ENCODE measurements around the gene PBRM1.
"Not testable (repeated sequence)": the region's sequence is repeated elsewhere in the genome, so short reads cannot be mapped to it uniquely, and the experiment has no call there.

Gene PBRM1

DNA sequence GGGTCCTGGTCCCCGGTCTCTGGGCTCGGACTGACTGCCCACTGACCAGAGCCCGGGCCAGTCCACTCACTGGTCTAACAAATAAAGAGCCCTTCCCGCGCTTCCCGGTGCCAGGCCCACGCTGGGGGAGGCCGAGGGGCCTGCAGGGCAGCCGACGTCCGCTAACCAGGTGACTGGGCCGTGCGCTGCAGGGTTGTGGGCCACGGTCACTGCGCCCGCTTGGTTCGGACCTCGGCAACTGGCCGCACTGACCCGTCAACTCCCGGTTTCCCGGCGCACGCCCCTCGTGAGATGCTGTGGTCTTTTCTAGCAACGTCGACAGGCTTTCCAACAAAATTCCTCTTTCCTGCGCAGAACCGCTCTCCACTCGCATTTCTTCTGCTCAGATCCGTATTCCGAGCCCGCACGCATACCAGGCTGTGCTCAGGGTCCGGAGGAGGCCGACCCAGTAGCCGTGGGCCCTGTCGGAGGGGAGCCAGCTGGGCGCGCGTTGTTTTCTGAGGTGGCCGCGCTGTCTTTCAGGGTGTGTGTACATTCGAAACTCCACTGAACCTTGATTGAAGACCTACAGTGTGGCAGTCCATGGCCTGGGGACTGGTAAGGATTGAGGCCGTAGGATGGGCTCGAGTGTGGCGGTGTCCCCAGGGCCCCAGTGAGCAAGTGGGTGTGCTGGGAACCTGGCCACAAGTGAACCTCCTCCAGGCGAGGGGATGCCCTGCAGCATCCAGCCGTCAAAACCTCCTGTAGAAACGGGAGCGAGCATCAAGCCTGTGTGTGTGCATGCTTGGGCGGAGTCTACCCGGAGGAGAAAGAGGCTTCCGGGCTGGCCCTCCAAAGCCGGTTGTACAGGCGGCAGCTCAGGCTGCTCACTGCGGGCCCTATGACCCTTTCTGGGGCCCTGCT, 151.2 kb downstream of the PBRM1 start:
- DNase-seq: no peak

DNA sequence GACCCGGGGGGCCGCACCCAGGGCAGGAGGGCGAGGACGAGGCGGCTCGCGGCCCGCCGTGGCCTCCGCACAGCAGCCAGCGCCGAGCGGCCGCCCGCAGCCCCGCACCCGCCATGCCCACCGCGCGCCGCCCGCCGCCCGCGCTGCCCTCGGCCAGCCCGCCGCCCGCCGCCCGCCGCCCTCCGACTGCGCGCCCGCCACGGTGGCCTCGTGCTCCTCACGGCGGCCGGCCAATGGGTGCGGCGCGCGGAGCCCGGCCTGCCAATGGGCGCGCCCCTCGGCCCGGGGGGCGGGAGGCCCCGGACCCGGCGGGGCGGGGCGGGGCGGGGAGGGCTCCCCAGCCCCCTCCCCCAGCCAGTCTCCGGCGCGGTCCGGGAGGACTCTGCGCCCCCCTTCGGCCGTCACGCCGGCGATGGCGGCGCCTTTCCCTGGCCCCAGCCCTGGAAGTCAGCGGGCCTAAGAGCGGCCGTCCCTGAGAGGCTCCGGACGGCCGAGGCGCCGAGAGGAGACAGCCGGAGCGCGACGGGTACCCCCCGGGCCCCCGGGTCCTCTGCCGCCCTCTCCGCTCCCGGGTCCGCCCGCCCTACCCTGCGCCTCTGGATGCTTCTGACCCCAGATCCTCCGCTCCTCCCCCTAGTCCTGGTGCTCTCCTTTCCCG, 152.0 kb downstream of the PBRM1 start, which contains the start of gene NT5DC2:
Gene NT5DC2 (minus strand): TSS at position 235 of the 658 bp plus-strand sequence. CDS start 120 bp downstream, at position 115.
- DNase-seq: peak; percentile 45

- no peak for DNase-seq
Measured at GRCh38 chr3:52532838-52533622, 152.7 kb downstream of the PBRM1 start.

GRCh38 chr3:52532517-52532837, 153.2 kb downstream of the PBRM1 start:
- no peak for DNase-seq

- no peak for DNase-seq
Measured at GRCh38 chr3:52531860-52532516, 153.7 kb downstream of the PBRM1 start.

GRCh38 chr3:52530918-52531826, 154.5 kb downstream of the PBRM1 start:
- no peak for DNase-seq

DNA sequence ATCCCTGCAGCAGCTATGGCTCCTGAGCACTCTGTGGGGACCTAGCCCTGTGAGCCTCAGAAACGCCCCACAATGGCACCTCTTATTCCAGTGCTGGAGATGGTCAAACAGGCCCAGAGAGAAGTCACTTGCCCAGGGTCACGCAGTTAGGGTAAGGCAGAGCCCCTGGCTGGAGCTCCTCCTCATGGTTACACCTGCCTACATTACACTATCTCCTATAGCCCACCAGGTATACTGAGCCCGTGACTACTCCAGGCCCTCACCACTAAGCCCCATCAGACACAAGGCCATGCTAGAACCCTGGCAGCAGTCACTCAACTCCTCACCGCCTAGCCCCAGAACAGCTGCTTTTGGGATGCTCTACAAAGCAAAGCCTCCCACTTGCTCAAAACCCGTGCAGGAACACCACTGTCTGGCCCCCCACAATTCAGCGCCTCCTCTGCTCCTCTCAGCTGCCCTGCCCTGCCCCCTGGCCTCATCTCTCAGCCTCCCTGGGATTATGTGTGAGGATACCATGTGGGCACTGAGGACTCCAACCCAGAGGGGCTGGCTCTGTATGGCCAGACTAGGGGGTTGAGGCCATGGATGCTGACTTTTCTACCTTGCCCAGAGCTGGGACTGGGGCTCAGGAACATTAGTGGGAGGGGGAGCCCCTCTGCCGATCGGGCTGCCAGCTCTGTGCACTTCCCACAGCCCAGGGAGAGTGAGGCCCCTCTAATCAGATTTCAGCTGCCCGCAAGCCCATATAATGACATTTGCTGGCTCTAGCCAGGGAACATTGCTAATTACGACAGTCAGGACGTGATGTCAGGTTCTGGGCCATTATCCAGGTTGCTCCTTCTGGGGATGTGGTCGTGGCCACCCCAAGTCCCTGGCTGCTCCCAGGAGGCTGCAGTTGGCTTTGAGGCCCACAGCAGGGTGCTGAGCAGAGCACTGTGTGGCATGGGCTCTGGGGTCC, 156.1 kb downstream of the PBRM1 start:
- DNase-seq: no peak

- no peak for DNase-seq
Measured at GRCh38 chr3:52528586-52529375, 156.9 kb downstream of the PBRM1 start.

DNA sequence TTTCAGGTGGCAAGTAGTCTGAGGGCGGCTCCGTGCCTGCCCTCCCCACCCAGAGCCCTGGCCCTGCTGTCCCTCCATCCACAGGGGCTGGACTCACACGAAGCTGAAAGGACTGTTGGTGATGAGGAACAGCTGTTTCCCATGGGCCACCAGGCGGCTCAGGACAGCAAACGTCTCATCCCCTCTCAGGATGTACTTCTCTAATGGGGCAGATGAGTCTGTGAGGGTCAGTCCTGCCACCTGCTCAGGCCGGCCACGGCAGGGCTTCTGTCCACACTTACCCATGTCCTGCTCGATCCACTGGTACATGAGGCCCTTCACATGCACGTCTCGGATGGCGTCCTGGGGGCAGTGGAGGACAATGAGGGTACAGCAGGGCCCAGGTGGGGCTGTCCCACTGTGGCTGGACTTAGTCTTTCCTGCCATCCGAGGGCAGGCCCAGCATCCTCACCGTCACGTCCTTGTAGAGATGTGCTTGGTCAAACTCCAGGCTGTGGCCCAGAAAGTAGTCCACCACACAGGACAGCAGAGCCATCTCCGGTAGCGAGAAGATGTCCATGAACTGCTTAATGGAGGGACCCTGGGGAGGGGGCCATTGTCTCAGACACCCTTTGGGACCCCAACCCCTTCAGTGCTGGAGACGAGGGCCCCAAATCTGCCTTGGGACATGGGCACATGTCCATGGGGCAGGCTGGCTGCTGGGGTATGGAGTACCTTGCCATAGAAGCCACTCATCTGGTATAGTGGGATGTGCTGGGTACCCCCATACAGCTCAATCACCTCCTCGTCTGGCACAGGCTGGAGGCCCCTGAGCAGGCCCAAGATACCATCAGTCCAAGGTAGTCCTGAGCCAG, 157.8 kb downstream of the PBRM1 start:
- no peak for DNase-seq

DNA sequence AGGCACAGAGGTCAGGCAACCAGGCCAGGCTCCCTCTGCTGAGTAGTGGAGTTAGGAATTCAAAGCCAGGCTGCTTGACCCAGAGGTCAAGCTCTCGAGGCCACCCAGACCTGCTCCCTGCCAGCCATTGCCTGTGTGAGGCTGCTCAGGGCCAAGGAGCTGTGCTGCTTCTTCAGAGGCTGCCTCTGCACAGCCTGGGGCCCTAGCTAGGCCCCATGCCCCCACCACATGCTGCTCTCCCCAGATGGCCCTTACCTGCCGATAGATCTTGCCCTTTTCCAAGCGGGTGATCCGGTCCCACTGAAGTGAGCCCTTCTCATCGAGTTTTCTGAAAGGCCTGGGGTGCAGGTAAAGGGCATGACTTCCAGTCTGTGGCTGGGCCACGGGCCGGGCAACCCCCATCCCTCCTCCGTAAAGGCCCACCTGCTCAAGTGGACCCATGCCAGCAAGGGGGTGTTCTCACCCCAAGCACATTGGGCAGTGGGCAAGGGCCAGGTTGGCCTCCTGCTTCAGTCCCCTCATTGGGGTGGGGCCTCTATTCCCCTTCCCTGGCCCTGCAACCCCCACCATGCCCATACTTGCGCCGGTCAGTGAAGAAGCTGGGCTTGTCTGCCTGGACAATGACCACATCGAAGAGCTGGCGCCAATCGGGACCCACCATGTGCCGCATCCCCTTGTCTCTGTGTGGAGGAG, 158.5 kb downstream of the PBRM1 start:
- DNase-seq: no peak

- DNase-seq: not testable (repeated sequence)
Measured at GRCh38 chr3:52526671-52527038, 159.1 kb downstream of the PBRM1 start.

DNA sequence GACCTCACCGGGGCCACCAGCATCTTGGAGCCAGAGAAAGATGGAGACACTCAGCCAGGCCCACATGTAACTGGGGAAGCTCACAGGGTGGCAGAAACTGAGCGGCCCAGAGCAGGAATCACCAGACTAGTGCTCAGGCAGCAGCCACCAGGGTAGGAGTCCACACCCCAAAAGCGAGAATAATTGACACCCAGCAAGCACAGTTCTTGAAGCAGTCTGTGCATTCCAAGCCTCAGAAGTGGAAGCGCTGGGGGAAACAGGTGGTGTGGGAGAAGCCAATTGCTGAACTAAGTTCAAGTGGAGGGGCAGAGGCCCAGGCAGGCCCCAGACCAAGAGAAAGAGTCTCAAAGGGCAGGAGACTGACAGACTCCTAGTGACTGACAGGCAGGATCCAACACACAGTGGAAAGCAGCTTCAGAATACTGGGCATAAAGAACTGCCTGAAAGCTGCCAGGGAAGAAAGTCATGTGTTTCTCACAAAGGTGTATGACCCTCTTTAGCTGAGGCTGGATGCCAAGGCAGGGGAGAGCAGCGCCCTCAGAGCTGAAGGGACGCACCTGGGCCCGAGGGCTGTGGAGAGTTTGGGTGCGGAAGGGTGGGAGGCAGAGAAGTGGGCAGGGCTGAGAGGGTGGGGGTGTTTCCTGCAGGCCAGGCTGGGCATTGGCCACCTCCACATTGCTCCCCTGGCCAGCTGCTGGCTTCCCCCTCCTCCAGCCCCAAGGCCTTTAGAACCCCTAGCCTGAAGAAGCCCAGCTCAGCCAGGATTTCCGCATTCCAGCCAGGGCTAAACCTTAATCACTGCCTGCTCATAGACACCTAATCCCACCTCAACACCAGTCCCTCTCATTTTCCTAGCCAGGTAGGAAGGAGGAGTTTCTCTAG, 159.8 kb downstream of the PBRM1 start:
- DNase-seq: no peak

GRCh38 chr3:52524752-52525679, 160.7 kb downstream of the PBRM1 start:
- DNase-seq: no peak

GRCh38 chr3:52524258-52524751, 161.4 kb downstream of the PBRM1 start:
- DNase-seq: no peak

- DNase-seq: no peak
Measured at GRCh38 chr3:52523386-52524257, 162.1 kb downstream of the PBRM1 start.
